HG03139 (cell line): Measurements from ENCODE around the gene CSNK2A1.

Experiments used
- ATAC-seq: cut with Tn5 transposase; IDR thresholded peaks from one replicate; pipeline ENCODE4 v1.9.1; 2021; ENCODE audit not compliant: unreplicated experiment

CSNK2A1 gene

DNA sequence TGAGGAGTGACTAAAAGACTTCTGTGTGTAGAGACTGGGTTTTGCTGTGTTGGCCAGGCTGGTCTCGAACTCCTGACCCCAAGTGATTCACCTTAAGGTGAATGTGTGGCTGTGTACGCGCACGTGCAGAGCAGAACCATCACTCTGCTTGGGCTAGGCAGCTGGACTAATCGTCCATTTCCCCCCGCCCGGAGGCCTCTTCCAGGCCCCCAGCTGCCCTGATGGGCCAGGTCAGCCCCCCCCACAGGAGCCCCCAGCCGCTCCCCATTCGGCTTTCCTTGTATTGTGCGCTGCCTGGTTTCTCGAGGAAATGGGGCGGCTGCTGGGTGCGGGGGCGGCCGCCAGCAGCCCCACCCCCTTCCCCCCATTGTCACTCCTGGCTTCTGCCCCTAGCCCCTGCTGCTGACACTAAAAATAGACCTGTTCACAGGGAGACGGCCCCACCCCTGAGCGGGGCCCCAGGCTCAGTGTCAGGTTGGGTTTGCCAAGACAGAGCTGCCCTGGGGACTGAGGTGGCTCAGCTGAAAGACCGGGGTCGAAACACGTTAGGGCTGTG is 24.6 kb upstream of the CSNK2A1 start:
- ATAC-seq: no peak

DNA sequence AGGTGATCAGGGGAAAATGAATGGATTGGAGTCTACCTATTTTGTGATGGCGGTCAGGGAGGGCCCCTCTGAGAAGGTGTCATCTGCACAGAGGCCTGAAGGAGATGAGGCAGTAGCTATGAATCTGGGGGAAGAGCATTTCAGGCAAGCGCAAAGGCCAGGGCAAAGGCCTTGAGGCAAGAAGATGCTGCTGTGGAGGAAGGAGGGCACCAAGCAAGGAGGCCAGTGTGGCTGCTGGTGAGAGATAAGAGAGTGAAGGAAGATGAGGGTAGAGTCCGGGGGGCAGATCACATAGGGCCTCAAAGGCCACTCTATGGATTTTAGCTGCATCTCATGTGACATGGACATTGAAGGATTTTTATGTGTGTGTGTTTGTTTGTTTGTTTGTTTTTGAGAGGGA is 20.6 kb upstream of the CSNK2A1 start:
- ATAC-seq: no peak

DNA sequence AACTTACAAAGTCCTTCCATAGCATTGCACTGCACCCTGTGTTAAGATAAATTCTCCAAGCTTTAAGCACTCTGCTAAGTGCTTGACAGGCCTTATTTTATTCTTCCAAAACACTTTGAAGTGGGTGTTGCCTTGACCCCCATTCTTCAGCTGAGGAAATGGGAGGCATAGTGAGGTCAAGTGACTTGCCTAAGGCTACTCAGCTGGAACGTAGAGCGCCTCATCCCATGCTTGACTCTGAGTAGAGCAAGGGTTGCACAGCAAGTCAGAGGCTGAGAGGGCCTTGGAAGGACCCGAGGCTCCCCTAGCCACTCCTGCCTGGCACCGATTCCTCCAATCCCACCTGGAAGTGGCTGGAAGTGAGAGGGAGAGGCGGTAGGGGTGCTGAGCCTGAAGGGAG is 19.6 kb upstream of the CSNK2A1 start:
- no peak for ATAC-seq

DNA sequence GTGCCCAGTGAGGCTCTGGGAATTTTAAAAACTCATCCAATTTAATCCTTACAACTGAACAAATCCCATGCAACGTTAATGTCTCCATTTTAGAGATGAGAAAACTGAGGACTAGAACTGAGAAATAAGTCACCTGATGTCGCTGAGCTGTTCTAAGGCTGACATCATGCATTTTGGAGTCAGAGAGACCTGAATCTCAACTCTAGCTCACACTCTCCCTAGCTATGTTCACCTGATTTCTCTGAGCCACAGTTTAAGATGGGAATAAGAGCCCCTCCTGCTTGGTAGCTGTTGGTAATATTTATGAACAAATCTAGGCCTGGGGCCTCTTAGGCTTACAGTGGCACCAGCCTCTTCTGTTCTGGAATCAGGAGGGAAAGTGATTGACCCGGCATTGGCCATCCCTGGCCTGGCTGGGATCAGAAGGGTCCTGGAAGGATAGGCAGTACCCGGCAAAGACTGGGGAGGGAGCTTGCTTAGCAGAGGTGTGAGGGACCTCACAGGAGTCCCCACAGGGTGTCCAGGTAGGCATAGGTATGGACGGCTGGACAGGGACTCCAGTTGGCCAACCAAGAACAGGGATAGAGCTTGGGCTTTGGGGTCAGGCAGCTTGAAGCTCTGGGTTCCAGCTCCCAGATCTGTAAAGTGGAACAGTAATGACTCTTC is 18.8 kb upstream of the CSNK2A1 start:
- no peak for ATAC-seq

DNA sequence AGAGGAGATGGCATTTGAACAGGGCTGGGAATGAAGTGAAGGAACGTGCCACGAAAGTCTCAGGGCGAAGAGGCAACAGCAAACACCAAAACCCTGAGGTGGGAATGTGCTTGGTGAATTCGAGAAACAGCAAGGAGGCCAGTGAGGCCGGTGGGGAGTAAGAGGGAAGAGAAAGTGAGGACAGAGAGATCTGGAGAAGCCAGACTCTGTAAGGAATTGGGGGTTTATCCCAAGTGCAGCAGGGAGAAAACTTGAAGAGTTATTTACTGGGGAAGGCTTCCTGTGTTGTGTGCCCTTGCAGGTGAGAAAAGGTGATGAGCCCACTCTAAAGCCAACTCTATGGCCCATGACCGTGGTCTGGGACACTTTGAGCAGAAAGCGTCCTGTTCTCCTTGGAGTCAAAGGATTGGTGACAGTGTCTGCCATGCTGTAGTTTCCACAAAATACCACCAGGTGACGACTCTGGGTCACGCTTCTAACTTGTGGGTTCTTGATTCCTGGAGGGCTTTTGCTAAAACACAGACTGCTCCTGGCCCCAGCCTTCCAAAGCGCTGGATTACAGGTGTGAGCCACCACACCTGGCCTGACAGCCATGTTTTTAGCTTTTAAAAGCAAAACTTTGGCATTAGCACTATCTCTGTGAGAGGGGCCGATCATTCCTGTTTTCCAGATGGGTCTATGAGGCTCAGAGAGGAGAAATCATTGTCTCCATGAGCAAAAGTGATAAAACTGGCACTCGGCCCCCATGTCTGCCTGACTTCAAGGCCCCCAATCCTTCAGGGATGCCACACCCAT is 18.0 kb upstream of the CSNK2A1 start:
- peak; percentile 76 for ATAC-seq

DNA sequence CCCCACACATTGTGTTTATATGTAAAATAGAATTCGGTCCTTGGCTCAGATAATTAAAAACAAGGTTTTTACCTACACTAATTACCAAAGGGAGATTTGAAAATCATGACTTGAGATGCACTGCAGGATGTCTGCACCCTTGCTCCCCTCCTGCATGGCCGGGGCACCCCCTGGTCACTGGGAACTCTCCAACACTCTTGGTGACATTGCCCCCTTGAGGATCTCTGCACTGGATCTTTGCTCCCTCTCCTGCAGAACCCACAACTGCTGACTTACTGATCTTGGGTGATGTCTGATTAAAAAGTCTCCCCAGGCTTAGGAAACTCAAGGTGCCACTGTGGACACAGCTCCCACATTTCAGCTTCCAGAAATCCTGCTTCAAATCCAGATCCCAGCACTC is 17.1 kb upstream of the CSNK2A1 start:
- ATAC-seq: no peak

DNA sequence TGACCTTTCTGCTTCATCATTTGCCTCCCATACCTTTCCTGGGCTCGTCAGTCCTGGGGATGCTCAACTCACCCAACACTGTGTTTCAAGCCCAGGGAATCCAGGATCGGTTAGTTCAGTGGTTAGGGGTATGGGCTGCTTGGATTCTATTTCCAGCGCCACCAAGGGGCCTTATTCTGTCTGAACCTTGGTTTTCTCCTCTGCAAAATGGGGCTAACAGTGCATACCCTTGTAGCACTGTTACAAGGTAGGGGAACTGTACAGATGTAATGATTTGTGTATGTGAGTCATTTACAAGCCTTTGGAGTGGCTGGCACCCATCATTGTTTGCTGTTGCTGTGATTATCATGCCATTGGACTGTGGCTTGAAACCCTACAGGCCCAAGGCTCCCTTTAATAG is 14.5 kb upstream of the CSNK2A1 start:
- no peak for ATAC-seq

DNA sequence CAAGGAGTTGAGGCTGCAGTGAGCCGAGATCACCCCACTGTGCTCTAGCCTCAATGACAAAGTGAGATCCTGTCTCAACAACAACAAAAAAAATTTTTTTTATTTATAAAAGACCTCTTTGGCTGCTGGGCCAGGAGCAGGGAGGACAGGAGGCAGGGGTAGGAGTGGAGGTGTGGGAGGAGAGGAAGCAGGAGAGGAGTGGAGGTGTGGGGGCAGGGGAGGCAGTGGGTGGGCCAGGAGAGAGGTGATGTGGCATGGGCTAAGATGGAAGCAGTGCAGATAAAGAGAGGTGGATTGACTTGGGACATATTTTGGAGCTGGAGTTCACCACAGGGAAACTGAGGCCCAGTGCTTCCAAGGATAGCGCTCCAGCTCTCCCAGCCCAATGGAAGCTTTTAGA is 13.4 kb upstream of the CSNK2A1 start:
- no peak for ATAC-seq

DNA sequence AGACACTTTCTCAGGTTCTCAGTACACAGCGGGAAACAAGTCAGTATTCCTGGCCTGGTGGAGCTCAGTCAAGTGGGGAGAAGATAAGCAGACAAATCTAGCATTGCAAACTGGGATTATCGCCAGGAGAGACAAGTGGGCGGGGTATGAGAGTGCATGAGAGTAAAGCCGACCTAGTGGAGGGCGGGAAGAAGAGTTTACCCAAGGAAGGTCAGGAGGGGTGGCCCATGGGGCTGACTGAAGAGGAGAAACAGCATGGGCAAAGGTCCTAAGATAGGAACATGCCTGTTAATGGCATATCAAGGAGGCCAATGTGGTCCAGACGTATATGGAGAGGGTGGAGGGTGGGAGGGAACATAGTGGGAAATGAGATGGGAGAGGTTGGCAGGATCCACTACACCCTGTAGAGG is 12.4 kb upstream of the CSNK2A1 start:
- ATAC-seq: no peak

DNA sequence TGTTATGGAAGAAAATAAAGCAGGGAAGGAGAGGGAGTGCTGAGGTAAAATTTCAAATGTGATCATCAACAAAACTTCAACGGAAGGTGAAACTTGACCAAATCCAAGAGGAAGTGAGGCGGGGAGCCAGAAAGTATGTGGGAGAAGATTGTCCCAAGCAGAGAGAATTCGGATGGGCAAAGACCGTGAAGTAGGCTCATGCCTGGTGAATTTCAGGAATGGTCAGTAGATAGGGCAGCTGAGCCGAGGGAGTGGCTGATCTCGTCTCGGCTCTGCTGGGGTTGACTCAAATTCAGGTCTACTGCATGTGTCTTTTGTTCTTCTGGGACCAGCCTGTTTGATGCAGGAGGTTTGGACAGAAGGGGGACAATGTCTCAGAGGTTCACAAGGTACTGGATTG is 7.0 kb upstream of the CSNK2A1 start:
- no peak for ATAC-seq

DNA sequence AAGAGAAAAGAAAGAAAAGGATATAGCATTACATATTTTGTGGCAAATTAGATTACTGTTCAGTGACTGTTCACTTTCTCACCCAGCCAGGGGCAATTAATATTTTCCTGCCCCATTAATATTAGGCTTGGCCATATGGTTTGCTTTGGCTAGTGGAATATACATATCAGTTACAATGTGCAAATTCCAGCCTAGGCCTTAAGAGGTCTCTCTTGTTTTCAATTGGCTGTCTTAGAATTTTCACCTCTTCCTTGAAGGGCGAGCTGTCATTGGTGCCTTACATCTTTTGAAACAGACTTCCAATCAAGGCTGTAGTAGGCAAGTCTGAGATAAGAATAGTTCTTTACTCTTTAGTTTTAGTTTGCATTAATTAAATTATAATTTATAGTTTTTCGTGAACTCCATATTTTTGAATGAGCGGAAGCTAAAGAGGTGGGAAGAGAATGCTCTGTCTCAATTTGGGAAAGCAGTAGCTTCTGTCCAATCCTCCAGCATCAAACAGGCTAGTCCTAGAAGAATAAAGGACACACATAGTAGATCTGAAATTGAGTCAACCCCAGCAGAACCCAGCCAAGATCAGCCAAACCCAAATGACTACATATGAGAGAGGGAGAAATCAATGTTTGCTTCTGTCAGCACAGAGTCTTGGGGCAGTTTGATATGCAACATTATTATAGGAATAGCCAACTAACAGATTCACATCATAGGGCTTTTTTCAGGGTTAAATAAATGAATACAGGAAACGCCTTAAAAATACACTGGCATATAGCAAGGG is 6.3 kb upstream of the CSNK2A1 start:
- ATAC-seq: no peak

DNA sequence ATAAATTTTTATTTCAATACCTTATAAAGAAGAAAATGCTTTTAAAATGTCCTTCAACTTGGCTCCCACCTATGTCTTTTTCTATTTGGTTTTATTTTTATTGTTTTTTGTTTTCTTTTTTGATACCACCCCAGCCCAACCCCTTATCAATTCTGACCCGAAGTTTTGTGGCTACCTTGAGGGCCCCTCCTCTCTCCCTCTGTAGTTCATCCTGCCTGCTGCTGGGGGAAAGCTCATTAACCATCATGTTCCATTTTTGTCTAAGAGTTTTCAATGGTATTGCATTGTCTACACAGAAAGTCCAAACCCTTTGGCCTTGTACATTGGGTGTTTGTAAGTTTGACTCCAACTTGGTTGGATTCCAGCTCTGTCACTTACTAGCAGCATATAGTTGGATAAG is 5.3 kb upstream of the CSNK2A1 start:
- ATAC-seq: no peak

DNA sequence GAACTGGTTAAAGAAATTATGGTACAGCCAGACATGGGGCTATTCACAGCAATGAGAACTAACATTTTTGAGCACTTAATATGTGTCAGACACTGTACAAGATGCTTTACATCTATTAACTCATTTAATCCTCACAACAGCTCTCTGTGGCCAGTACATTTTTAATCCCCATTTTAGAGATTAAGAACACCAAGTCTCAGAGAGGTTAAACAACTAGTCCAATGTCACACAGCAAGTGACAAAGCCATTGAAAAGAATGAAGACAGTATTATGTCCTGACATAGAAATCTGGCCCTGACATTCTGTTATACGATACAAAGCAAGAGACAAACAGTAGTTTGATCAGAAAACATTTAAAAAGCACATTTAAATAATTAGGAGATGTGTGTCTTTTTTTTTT is 3.8 kb upstream of the CSNK2A1 start:
- ATAC-seq: no peak

DNA sequence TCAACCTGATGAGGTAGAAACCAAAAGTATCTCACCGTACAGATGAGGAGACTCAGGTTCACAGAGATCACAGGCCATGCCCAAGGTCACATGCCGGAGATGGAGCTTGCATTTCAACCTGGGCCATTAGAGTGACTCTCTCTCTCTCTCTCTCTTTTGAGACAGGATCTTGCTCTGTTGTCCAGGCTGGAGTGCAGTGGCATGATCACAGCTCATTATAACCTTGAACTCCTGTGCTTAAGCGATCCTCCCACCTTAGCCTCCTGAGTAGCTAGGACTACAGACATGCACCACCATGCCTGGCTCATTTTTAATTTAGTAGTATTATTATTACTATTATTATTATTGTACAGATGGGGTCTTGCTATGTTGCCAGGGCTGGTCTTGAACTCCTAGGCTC is 2.8 kb upstream of the CSNK2A1 start:
- no peak for ATAC-seq

DNA sequence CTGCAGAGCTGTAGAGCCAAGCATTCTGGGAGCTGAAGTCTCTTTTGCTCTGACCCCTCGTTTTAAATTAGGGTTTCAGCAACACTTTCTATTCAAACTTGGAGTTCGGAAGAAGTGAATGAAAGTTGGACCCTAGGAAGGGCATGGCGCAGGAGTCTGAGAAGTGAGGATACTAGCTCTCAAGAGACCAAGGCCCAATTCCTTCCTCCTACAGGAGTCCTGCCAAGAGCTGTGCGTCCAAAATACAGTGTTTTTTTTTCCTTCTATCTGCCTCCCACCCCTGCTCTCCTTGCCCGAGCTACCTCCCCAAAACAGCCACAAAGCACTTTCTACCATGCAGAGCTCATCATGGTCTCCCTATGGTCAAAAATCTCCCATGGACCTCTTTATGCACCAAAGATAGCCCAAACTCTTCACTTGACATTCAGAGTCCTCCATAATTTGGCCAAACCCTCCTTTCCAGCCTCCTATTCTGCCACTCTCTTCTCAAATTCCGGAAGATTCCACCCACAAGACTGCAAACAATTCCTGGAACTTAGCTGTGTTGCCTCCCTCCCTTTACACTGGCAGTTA is 649 bp upstream of the CSNK2A1 start:
- no peak for ATAC-seq

DNA sequence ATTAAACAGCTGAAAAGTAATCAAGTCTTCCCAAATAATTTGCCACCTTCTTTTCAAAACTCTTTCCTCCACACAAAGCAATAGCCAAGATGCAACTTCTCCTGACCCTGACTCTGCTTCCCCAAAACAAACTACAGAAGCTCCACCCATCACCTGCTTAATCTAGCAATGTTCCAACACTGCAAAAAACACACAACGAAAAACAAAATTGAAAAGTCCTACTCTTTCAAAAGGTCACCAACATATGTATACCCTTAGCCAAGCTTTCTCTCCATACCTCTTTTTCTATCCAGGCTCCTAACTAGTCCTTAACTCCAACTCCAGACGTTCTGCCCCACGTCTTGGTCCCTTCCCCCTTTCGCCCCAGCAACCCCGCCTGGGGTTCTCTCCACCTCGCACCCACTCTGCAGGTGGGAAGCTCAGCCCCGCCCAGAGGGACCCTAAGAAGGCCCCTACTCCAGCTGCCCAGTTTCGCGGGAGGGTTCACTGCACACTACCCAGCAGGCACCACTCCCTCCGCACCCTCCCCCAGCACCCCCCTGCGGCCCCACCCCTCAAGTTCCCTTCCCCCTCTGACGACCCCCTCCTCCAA is 717 bp downstream of the CSNK2A1 start:
- peak; percentile 12 for ATAC-seq

DNA sequence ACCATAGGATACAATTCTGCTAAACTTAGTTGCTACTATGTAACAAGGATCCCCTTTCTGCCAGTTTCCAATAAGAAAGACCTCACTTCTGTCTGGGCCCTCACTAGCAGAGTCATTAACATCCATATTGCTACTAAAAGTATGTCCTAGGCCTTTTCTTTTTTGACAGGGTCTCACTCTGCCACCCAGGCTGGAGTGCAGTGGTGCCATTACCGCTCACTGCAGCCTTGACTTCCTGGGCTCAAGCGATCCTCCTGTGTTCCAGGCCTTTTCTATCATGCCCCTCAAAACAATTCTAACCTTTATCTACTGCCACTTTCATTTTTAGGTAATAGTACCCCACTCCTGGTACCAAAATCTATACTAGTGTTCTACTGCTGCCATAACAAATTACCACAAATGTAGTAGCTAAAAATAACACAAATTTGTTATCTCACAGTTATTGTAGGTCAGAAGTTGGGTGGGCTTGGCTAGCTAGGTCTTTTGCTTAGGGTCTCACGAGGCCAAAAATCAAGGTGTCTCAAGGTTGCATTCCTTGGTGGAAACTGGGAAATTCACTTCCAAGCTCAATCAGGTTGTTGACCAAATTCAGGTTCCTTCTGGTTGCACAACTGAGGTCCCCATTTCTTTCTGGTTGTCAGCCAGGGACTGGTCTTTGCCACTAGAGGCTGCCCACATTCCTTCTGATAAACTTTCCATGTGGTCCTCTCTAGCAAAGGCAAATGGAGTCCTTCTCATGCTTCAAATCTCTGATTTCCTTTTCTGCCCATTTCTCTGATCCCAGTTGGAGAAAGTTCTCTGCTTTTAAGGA is 3.0 kb downstream of the CSNK2A1 start:
- no peak for ATAC-seq

DNA sequence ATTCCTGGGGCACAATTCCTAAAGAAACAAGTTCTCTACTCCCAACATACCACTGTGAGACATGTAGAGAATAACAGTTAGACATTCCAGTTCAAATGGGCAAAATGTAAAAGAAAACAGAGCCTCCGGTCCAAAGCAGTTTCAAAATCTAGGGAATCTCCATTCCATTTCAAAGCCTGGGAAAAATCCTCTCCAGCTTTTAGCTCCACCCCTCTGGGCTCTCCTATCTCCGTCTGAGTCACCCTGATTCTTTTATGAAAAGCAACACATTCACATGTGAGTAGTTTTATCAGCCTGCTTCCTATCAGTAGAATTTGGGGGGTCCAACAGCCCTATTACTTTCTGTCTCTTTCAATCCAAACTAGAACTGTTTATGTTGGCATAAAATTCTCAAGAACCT is 3.7 kb downstream of the CSNK2A1 start:
- ATAC-seq: no peak

DNA sequence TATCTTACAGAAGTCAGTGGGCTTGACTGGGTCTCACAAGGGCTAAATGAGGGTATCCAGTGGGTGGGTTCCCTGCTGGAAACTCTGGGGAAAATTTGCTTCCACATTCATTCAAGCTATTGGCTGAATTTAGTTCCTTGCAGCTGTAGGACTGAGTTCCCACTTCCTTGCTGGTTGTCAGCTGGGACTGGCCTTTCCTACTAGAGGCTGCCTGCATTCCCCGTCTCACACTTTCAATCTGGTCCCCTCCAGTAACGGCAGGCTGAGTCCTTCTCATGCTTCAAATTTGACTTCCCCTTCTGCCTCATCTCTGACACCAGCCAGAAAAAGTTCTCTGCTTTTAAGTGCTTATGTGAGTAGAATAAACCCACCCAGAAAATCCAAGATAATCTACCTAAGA is 4.4 kb downstream of the CSNK2A1 start:
- no peak for ATAC-seq

DNA sequence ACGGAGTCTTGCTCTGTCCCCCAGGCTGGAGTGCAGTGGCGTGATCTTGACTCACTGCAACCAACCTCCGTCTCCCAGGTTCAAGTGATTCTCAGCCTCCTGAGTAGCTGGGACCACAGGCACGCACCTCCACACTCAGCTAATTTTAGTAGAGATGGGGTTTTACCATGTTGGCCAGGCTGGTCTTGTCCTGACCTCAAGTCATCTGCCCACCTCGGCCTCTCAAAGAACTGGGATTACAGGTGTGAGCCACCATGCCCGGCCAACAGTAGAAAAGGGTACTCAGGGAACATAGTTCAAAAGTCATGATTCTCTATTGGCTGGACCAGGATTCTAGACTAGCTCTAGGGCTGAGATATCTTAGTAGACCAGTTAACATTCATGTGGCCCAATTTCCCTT is 5.6 kb downstream of the CSNK2A1 start:
- no peak for ATAC-seq
